HG03196 (cell line): ENCODE results near the gene PTPRK.

ENCODE experiments used
- ATAC-seq: cut with Tn5 transposase; IDR thresholded peaks from one replicate; pipeline ENCODE4 v1.9.1; 2021; ENCODE audit not compliant: unreplicated experiment

PTPRK gene

DNA sequence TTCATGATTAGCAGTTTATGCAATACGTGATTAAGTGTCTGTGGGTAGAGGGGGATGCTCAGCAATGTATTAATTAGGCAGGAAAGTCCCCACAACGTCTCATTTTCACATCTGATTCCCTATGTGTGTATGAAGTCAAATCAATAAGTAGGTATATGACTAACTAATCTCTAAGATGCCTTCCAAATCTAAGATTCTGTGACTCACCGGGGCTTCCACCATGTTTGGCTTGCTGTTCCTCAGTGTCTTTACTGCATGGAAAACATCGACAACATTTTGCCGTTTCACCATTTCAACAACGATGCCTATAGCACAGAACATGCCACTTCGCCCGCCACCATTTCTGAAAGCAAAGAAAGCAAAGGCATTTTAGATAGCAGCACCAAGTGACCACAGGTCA is 547.6 kb downstream of the PTPRK start:
- no peak for ATAC-seq

DNA sequence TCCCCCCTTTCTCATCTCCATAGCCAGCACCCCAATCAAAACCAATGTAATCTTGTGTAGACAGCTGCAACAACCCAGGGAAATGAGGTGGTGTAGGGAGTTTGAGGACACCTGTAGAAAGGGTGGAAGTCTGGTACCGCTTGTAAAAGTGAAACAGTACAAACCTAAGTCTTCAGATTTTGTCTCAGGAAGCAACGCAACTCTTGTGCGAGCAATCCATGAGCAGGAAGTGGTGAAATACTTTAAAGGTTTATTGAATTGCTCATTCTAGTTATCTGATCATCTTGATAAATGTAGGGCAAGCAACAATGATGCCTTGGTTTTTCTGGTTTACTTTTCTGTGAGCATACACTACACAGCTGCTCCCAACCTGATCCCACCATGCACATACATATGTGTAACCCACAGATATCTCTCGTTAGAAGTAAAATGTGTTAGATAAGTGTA is 548.4 kb downstream of the PTPRK start:
- no peak for ATAC-seq

DNA sequence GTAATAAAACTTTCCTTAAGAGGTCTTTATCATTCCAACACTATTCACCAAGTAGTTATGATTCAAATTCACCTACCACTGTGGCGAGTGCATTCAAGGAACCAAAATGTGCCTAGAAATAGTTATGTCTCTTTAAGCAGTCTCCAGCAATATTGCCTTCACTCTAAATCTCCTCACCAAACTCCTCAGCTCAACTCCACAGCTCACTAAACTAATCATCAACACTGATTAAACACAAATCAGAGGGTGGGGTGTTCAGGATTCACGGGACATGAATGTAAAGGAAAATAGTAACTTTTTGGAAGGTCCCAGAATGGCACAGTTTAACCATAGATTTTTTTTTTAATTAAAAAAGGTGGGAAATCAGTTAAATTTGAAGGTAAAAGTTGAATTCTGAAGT is 549.0 kb downstream of the PTPRK start:
- no peak for ATAC-seq

DNA sequence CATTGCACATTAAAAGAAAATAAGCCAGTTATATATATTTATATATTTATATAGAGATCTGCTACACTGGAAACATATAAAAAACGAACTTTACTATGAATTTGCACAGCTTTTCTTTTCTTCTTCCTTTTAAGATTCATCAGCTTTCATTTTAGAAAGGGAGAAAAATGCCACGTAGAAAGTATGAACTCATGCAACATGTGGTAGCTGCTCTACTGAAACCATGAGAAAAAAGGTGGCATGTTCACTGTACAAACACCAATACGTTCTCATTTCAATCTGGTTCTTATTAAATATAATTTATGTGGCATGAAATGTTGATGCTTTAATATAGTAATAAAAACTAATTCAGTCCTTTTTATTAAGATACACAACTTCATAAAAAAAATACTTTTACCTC is 550.7 kb downstream of the PTPRK start:
- no peak for ATAC-seq

DNA sequence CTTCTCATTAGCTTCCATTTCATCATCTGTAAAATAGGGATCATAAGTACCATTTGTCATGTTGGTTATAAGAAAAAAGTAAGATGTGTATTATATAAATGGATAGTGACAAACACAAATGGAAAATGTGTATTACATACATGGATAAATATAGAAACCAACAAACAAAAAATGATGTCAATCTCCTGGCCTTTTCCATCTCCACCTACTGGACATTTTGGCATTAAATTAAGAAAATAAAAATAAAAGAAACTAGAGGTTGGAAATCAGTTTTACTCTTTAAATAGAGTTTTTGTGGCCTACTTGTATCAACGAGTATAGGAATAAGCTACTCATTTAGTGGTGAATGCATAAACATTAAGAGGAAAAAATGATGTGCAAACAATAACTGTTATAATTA is 552.0 kb downstream of the PTPRK start:
- ATAC-seq, result no peak

DNA sequence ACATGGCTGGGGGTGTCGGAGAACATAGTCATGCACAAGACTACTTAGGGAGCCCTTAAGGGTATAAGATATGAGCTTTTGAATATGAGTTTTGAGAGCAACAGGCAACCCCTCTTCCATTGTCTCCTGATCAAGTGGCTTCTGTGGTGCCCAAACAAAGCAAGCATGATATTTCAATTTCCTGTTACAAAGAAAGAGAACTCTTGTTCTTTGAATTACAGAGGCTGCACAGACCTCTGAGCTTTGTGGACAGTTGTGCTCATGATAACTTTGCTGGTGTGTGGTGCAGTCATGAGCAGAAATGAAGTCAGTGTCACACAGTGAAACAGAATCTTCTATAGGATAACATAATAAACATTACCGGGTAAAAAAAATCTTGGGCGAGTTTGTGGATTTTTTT is 552.7 kb downstream of the PTPRK start:
- no peak for ATAC-seq

DNA sequence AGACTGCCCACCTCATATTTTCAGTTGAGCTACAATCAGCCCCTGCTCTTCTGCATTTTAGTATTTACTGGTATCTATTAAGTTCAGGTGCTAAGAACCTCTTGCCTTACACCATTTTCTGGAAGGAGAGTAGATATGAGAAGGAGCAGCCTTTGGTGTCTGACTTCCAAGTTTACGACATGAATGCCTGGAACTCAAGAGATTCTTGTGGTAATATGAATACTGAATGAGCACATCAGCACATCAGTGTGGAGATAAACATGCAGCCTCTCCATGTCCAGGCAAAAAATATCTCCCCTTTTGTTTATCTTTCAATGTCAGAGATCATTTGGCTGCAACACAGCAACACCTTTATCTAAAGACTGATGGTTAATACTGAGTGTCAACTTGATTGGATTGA is 553.8 kb downstream of the PTPRK start:
- no peak for ATAC-seq

DNA sequence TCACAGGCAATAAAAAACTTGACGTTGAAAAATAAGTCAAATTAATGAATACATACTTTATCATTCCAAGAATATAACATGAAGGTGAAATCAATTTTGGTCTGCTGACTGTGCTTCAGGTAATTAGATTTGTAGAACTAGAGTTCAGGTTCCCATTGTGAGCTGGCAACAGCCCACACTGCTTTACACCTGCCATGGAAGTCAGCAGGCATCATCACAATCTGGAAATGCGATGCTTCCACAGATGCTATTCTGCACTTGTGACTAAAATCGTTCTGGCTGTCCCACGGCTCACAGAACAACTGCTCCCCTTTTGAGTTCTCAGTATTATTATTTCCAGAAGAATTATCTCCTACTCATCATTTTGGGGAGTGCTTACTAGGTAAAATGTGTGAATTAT is 556.9 kb downstream of the PTPRK start:
- no peak for ATAC-seq

DNA sequence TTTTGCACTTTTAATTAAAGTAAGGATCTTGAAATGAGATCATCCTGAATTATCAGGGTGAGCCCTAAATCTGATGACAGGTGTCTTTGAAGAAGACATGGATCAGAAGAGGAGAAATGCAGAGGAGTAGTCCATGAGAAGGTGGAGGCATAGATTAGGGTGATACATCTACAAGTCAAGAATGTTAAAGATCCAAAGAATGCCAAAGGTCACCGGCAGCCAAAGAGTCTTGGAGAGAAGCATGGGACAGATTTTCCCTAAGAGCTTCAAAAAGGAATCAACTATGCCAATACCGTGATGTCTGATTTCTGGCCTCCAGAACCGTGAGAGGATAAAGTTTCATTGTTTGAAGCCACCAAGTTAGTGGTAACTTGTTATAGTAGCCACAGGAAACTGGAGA is 560.5 kb downstream of the PTPRK start:
- ATAC-seq, result no peak

DNA sequence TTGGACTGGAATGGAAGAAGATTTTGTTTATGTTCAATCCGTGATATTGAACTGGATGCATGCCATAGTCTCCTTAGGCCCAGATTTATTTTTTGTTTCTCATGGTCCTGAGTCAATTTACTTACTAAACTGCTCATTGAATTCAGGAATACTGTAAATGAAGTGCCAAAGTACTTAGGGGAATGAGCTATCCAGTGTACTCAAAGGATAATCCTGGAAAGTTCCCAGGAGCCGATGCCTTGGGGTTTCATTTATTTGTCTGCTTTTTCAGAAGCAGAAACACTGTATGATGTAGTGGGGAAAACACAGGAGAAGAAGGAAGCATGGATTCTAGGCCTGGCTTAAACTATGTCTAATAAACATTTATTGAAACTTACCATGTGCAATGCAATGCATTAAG is 563.4 kb downstream of the PTPRK start:
- ATAC-seq, result no peak

DNA sequence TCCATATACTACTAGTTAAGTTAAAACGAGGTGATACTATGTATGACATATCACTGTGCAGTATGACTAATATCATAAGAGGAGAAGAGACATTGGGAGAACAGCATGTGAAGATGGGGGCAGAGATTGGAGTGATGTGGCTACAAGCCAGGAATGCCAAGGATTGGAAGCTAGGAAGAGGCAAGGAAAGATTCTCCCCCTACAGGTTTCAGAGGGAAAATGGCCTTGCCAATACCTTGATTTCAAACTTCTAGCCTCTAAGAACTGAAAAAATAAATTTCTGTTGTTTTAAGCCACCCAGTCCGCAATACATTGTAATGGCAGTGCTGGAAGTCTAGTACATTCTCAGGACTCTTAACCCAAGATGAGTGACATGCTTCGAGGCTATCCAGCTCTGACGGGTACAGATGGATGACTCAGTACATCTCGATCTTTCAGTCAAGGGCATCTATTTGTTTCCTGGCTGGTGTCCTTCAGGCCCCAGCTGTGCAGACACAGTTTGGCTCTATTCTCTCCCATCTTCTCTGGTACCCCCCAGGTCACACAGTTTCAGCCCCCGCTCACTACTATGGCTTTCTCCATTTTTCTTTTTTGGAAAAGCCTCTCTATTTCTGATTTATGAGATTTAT is 564.0 kb downstream of the PTPRK start:
- ATAC-seq, result no peak

DNA sequence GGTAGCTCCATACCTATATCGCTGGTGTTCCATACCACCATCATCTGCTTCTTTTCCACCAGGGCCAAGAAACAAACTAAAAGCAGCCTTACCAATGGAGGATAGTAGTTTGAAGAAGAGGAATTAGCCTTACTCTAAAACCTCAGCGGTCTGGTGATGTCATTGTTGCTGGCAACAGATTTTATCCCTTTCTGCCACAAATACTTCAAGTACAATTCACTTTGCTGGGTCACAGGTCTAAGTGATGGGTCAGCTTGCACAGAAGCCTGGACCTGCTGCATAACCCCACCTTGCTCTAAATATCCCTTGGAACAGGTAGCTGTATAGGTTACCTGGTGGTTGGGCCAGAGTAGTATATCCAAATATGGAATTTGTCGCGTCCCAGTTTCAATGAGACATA is 566.3 kb downstream of the PTPRK start:
- ATAC-seq, result no peak

DNA sequence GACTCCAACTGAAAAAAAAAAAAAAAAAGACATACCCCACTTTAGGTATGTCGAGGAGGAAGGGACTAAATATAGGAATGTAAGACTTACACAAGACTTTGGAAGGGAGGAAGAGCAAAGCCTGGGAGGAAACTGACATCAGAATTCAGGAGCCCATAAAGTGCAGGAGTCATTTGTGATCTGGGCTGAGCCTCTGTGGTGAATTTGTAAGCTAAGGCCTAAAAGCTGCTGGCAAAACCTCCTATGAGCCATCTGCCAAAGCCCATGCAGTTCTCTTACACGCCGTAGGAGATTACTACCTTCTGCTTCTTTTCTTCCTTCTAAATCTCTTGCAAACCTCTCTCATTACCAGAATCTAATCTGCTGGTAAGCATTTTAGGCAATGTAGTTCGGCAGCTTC is 567.6 kb downstream of the PTPRK start:
- ATAC-seq, result no peak

DNA sequence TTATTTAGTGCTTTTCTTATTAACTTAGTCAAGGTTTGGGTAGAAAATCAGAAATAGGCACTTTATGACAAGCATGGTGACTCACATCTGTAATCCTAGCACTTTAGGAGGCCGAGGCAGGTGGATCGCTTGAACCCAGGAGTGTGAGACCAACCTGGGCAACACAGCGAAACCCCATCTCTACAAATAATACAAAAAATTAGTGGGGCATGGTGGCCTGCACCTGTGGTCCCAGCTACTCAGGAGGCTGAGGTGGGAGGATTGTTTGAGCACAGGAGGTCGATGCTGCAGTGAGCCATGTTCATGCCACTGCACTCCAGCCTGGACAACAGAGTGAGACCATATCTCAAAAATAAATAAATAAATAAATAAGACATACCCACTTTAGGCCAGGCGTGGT is 568.2 kb downstream of the PTPRK start:
- ATAC-seq, result no peak

DNA sequence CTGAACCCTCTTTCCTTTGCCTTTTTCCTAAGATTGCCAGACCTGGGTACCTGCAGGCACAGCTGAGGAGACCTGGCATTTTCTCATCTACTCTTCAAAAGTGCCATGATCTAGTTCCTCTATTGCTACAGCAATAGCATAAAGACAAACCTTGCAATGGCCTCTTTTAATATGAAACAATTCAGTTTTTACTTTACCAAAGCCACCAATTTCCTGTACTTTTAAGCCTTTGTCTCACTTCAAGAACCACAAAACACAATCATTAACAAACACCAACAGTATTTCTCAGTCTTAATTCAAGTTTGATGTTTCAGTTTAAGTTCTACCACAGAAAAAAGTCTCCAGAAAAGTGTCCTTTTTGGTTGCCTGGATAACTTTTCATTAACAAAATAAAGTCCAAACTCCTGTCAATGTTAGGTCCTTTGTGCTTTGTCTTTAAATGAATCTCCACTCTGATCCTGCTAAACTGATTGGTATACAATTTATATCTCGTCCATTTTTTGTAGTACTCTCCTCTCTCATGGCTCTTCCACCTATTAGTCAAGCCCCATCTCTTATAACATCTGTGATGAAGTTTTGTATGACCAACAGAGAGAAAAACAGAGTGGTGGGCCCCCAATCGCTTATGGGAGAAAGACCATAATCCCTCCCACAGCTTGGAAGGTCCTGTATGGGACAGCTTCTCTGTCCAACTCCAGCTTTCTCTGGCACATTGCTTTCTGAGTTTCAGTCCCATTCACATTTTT is 569.1 kb downstream of the PTPRK start:
- ATAC-seq, result peak; percentile 79

DNA sequence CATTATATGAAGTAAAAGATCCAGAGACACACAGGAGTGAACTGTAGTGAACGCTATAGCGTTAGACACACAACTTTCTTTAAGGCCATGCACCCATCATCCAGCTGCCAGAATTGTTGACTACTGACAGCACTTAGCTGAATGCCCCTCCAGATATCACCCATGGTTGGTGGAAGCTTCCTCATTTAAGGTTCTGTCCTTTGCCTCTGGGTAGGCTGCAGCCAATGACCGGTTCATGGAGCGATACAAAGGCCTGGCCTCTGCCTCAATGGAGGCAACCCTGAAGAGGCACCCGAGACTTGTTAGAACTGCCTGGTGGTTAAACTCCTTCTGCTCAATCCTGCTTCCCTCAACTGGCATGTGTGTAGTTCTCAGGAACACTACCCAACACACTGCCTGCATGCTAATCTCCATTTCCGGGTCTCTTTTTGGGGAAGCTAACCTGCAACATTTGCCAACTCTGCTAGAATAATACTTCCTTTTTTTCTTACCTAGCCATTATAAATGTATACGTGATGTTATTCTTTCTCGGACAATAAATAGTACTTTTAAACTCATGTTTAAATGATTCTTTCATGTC is 569.7 kb downstream of the PTPRK start:
- peak; percentile 32 for ATAC-seq

DNA sequence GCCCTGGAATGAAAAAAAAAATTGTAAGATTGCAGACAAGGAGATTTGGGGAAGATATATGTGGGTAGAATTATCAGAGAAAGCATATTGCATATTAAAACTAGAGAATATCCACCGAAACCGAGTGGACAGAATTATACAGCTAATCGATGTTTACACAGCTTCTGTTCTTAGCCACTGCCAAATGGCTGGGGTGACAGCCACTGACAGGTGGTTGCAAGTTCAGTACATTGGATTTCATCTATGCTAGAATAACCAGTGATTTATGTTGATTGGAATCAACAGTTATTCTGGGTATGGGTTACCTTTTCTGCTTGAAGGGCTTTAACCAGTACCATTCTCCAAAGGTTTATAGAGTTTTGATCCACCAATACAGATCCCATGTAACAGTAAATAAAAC is 571.1 kb downstream of the PTPRK start:
- no peak for ATAC-seq

DNA sequence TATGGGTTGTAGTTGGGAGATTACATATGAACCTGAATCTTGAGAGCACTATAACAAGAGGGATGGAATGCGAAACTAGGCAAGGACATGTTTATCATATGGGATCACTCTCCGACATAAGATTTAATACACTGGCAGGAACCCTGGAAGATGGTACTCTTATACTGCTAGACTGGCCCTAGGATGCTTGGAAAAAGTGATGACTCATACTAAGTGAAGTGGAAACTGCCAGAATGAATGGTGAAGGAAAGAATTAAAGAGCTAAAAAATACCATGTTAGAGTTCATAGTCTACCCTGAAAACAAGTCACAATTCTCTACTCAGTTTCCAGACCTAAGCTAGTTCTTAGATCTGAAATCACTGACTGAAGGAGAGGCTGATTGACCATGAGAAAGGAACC is 574.0 kb downstream of the PTPRK start:
- no peak for ATAC-seq

DNA sequence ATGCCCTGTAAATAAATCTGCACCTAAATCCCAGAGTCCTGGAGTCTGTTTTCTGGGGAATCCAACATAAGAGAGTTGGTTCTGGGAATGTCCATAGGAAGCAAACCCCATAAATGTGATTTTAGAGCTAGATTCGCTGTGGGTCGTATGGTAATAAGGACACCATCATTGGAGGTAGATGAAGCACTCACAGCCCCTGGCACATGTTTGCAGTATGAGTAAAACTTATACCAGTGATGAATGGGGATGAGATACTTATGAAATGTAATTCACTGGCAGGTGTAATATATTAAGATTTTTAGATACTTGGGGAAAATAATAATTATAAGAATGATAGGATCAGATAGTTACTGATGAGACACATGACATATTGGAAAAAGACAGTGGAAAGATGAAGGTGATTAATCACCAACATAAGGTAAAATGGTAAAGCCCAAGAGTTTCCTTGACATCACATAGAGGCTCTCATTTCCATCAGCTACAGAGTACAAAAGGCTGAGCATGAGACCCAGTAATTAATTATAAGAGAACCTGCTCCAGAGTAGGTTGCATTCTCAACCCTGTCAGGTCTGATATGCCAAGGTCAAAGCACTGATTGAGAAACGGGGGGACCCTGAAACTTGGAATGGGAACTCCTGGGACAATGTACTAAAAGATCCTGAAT is 574.8 kb downstream of the PTPRK start:
- ATAC-seq, result no peak

DNA sequence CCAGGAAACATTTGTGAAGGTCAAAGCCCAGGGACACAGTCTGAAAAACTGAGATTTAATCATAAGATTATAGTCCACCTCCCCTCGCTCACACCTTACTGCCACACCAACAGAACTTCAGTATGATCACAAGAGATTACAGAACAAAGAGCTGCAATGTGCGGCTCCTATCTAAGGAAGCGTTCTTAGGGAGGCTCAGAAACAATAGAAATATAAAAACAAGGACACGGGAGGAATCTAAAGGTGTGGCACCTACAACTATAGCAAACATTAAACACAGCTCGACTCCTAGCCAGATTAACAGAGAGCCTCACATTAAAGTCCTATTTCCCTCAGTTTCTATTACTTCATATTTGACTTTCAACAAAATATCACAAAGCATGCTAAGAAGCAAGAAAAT is 579.2 kb downstream of the PTPRK start:
- ATAC-seq, result no peak

DNA sequence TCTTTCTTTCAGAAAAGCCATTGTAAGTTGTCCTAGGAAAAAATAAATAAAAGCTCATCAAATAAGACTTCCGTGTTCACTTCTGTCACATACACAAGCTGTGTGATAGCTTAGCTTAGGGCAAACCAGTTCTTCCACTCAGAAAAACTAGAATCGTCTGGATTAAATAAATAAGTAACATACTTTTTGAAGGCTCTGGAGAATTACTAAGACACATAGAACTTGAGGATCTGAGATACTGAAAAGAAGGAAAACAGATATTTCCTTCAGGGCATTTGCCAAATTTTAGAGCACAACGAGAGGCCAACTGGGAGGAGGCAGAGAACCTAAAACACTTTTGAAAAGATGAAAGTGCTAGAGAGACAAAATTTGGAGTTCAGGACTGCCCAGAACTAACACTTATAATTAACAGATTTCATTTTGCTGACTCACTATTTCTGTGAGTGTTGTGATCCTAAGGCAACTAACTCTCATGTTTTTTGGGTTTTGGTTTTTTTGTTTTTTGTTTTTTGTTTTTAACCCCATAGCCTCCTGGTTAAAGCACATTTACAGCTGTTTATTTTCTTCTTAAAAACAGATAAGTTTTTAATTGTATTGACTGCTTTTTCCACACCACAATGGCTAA is 580.8 kb downstream of the PTPRK start:
- no peak for ATAC-seq

DNA sequence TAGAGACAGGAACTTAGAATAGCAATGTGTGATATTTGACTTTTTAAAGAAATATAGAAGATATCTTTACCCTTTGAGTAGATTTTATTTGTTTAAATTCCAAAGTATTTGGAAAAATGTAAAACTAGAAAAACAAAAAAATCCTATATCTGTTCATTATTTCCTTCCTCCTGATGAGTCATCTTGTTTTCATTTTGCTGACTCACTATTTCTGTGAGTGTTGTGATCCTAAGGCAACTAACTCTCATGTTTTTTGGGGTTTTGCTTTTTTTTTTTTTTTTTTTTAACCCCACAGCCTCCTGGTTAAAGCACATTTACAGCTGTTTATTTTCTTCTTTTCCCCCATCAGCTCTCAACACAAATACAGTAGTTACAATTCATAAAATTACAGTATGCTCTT is 581.7 kb downstream of the PTPRK start:
- no peak for ATAC-seq
